GM18505 (cell line): ENCODE measurements around the gene RARRES1.

ENCODE experiments used
- ATAC-seq: cut with Tn5 transposase; IDR thresholded peaks from one replicate; pipeline ENCODE4 v1.9.1; 2021; ENCODE audit not compliant: unreplicated experiment
- POLR2A ChIP-seq: IDR thresholded peaks from 4 replicates; pipeline ENCODE4 v1.6.1; 2011; ENCODE audit warnings: borderline replicate concordance; ENCODE audit not compliant: insufficient read depth, insufficient read length; ENCODE audit errors: extremely low read depth

The RARRES1 gene

GRCh38 chr3:158771577-158771976 is 39.3 kb upstream of the RARRES1 start:
- ATAC-seq: no peak
- no peak for TF ChIP-seq POLR2A

- TF ChIP-seq POLR2A: no peak
- no peak for ATAC-seq
These were observed 38.6 kb upstream of the RARRES1 start for GRCh38 chr3:158770741-158771350.

- no peak for ATAC-seq
- no peak for TF ChIP-seq POLR2A
These were observed 37.9 kb upstream of the RARRES1 start for GRCh38 chr3:158769952-158770740.

- no peak for TF ChIP-seq POLR2A
- ATAC-seq: no peak
These were observed 37.3 kb upstream of the RARRES1 start for GRCh38 chr3:158769549-158769948.

- no peak for ATAC-seq
- no peak for TF ChIP-seq POLR2A
These were observed 36.8 kb upstream of the RARRES1 start for GRCh38 chr3:158768881-158769543.

- no peak for ATAC-seq
- no peak for TF ChIP-seq POLR2A
These were observed 36.1 kb upstream of the RARRES1 start for GRCh38 chr3:158768361-158768787.

GRCh38 chr3:158766364-158766763 is 34.1 kb upstream of the RARRES1 start:
- no peak for TF ChIP-seq POLR2A
- ATAC-seq: no peak

GRCh38 chr3:158765518-158766205 is 33.4 kb upstream of the RARRES1 start:
- ATAC-seq: no peak
- no peak for TF ChIP-seq POLR2A

GRCh38 chr3:158763421-158763820 is 31.2 kb upstream of the RARRES1 start:
- no peak for TF ChIP-seq POLR2A
- ATAC-seq: no peak

GRCh38 chr3:158762701-158763100 is 30.4 kb upstream of the RARRES1 start:
- TF ChIP-seq POLR2A: no peak
- ATAC-seq: no peak

GRCh38 chr3:158761350-158761749 is 29.1 kb upstream of the RARRES1 start:
- no peak for ATAC-seq
- no peak for TF ChIP-seq POLR2A

- ATAC-seq: no peak
- TF ChIP-seq POLR2A: no peak
These were observed 23.2 kb upstream of the RARRES1 start for GRCh38 chr3:158755421-158755820.

GRCh38 chr3:158753854-158754253 is 21.6 kb upstream of the RARRES1 start:
- no peak for TF ChIP-seq POLR2A
- ATAC-seq: no peak
